Thyroid gland (tissue), 4 donors: ENCODE measurements around the gene FAH.

Experiments used
- POLR2A ChIP-seq, 2 donors: fragments of 450-650 bp; IDR thresholded peaks; one replicate each; pipeline ENCODE4 v1.6.1; 2017; ENCODE audit warnings: antibody characterized with exemption in 2 of 2, mild to moderate bottlenecking in 2 of 2, moderate library complexity in 1 of 2
- TF ChIP-seq, protein P1 (sequence below), 6 experiments: fragments of 200-600 bp in 3 of 6; fragments of 450-650 bp in 3 of 6; sonication (generic) in 3 of 6; IDR thresholded peaks; one replicate each; pipeline ENCODE4 v1.5.1; 2016 to 2019; ENCODE audit warnings: antibody characterized with exemption in 6 of 6, mild to moderate bottlenecking in 2 of 6, inconsistent platforms in 1 of 6, moderate library complexity in 1 of 6

DNA sequence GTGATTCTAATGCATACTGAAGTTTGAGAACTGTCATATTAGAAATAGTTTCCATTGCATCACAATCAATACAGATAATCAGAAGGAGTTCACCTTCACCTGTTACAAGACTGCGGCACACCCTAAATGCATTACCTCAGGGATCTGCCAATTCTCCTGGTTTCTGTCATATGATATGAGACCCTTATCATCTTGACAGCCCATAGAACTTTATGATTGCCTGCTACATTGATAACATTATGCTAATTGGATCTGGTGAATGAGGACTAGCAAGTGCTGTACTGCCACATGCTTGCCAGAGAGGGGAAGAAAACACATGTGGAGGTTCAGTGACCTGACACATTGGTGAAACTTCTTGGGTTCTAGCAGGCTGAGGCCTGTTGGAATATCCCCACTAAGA, 41.4 kb downstream of the FAH start:
- TF ChIP-seq, protein P1, sequence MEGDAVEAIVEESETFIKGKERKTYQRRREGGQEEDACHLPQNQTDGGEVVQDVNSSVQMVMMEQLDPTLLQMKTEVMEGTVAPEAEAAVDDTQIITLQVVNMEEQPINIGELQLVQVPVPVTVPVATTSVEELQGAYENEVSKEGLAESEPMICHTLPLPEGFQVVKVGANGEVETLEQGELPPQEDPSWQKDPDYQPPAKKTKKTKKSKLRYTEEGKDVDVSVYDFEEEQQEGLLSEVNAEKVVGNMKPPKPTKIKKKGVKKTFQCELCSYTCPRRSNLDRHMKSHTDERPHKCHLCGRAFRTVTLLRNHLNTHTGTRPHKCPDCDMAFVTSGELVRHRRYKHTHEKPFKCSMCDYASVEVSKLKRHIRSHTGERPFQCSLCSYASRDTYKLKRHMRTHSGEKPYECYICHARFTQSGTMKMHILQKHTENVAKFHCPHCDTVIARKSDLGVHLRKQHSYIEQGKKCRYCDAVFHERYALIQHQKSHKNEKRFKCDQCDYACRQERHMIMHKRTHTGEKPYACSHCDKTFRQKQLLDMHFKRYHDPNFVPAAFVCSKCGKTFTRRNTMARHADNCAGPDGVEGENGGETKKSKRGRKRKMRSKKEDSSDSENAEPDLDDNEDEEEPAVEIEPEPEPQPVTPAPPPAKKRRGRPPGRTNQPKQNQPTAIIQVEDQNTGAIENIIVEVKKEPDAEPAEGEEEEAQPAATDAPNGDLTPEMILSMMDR (IDR thresholded peaks at IDR 0.05), result no peak
- TF ChIP-seq POLR2A (IDR thresholded peaks at IDR 0.05), result no peak
